NB4 (cell line): ENCODE results near the gene CAMTA1.

Source experiments
- MYC ChIP-seq: IDR thresholded peaks from 2 replicates; pipeline ENCODE4 v1.6.1; 2011; ENCODE audit warnings: low read depth, low read length
- POLR2A ChIP-seq: IDR thresholded peaks from 2 replicates; pipeline ENCODE4 v1.6.1; 2011; ENCODE audit warnings: mild to moderate bottlenecking; ENCODE audit not compliant: insufficient read length; ENCODE audit errors: extremely low read depth
- TF ChIP-seq, protein P1 (sequence below): IDR thresholded peaks from one replicate; pipeline ENCODE4 v1.5.1; 2012; ENCODE audit warnings: low read depth, low read length

DNA sequence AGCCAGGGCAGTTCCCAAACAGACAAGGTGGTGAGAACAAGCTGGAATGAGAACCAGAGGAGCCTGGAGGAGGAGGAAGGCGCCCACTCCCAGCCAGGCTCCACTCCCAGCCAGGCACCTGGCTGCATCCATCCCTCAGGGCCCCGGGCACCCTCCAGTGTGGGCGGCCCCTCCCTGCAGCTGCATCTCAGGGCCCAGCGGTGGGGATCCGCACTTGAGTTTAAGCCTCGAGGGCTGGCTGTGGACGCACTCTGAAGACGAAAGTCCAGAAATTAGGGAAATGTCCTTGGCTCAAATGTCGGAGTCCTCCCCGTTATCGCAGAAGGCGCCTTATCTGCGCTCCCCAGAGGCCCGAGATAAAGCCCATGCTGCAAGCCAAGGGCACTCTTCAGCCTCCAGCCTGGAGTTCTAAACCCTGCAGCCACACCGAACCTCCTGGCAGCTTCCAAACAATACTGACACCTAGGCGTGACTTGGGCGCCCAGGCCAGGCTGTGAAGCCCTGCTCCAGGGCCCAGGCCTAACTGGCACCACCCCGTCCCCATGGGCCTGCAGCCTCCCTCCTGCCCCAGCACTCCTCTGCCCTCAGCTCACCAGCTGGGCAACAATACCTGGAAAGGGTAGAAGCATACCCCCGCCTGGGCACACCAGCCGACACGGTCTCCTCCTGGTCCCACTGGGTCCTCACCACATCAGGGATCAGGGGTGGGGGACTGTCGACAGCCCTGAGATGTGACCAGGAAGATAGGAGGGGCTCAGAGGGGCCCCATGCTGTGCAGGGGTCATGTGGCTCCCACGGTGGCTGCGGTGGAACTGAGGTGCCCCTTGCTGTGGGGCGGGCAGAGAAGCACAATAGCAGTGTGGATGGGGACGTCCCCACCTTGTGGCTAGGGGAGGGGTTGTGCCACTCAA lies 801.0 kb downstream of the CAMTA1 start:
- TF ChIP-seq, protein P1, sequence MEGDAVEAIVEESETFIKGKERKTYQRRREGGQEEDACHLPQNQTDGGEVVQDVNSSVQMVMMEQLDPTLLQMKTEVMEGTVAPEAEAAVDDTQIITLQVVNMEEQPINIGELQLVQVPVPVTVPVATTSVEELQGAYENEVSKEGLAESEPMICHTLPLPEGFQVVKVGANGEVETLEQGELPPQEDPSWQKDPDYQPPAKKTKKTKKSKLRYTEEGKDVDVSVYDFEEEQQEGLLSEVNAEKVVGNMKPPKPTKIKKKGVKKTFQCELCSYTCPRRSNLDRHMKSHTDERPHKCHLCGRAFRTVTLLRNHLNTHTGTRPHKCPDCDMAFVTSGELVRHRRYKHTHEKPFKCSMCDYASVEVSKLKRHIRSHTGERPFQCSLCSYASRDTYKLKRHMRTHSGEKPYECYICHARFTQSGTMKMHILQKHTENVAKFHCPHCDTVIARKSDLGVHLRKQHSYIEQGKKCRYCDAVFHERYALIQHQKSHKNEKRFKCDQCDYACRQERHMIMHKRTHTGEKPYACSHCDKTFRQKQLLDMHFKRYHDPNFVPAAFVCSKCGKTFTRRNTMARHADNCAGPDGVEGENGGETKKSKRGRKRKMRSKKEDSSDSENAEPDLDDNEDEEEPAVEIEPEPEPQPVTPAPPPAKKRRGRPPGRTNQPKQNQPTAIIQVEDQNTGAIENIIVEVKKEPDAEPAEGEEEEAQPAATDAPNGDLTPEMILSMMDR = no peak
- TF ChIP-seq POLR2A = no peak
- no peak for TF ChIP-seq MYC
